Psoas muscle (tissue), 8 donors: ENCODE data around the gene DMBX1. TPM values are rescaled to one million over a fixed set of nuclear protein-coding genes. Genes with fewer than 3 reads are reported as not detected.

Experiments
- ATAC-seq, 4 donors: fragments of 200-7000 bp; cut with Tn5 transposase; one replicate each; pipeline ENCODE4 v1.9.1; 2020; ENCODE audit warnings: moderate library complexity in 3 of 4, mild to moderate bottlenecking in 2 of 4
- DNase-seq, 2 donors: peaks; one replicate each; pipeline ENCODE4 v3.0.0-alpha.2; 2020
- H3K27ac ChIP-seq: fragments of 200-600 bp; one replicate; pipeline ENCODE4 v1.8.0; 2022
- H3K27me3 ChIP-seq, 3 donors: fragments of 200-600 bp in 1 of 3; one replicate each; pipeline versions ENCODE4 v1.6.1 to v1.8.0; 2013 to 2022; ENCODE audit warnings: low read length in 2 of 3, mild to moderate bottlenecking in 2 of 3, moderate library complexity in 1 of 3; ENCODE audit not compliant: insufficient read depth in 3 of 3
- H3K36me3 ChIP-seq, 2 donors: fragments of 200-600 bp in 1 of 2; one replicate each; pipeline versions ENCODE4 v1.6.1 to v1.8.0; 2013 to 2022; ENCODE audit warnings: low read depth in 1 of 2, mild to moderate bottlenecking in 1 of 2, moderate library complexity in 1 of 2; ENCODE audit not compliant: insufficient read depth in 1 of 2
- H3K4me1 ChIP-seq: fragments of 200-600 bp; one replicate; pipeline ENCODE4 v1.8.0; 2022
- H3K4me3 ChIP-seq: fragments of 200-600 bp; one replicate; pipeline ENCODE4 v1.8.0; 2022; ENCODE audit warnings: mild to moderate bottlenecking
- H3K9me3 ChIP-seq: fragments of 200-600 bp; one replicate; pipeline ENCODE4 v1.8.0; 2022
- CTCF ChIP-seq: fragments of 200-600 bp; IDR thresholded peaks from one replicate; pipeline ENCODE4 v1.8.0; 2022; ENCODE audit warnings: antibody characterized with exemption
- WGBS, 3 donors: extraction: QIAGEN DNeasy Blood & Tissue Kit; methylation state at CpG; one replicate each; pipeline versions ENCODE4 v1.1.6 to v1.1.7; 2013; 5-methylcytosine and 5-hydroxymethylcytosine counted together
- intact Hi-C, 2 donors: fragments of 100-400 bp; cut with DNase I; formaldehyde crosslinking; loops; one replicate each; pipeline versions ENCODE4 v1.11.0 to v1.14.2; 2022
- polyA plus RNA-seq, 3 donors: library from polyadenylated mRNA; stranded (reverse); fragments of 200-250 nt; gene quantifications; one replicate each; pipeline ENCODE4 v1.2.3, GENCODE V29; 2013
- total RNA-seq, 4 donors: library from RNA; stranded (reverse); fragmentation: NEBNext Ultra II Directional in 2 of 4; extraction: Animal tissue kit (Norgen Biotek cat#: 25700) in 2 of 4; gene quantifications; one replicate each; pipeline versions ENCODE4 v1.2.1 to v1.2.4, GENCODE V29; 2021 to 2023
- donor health status: healthy with polysubstance abuse.
- donor health status: DM: no; HTN: no; CAD: no; lungs with moderate emphysema.
- donor health status: Bipolar disorder and iron deficiency.
- donor health status: healthy.
- donor health status: DM: yes; HTN: yes; CAD: no.
- donor health status: DM: no; HTN: no; CAD: no.
- donor health status: DM: no; HTN: no; CAD: no.
- donor health status: DM: yes; HTN: yes; CAD: no.

Gene DMBX1
- total and polyA plus RNA-seq, 7 donors, result not detected

GRCh38 chr1:46497665-46498064 lies 8.0 kb downstream of the DMBX1 start:
- H3K36me3 ChIP-seq, result no peaks in the 10 kb centered on the region
- DNase-seq (peak in 1 of 2 donors; percentile 17), ATAC-seq (no peak)
- 90 to 92% (median 92%) methylated on average over 19 of the region's 19 CpGs for WGBS, 3 donors
- intact Hi-C loops, result no loop called here
- peaks cover 0 to 26% (median 10%) of the 10 kb centered on the region in 3 donors for H3K27me3 ChIP-seq
- H3K27ac ChIP-seq, result no peak overlapping the region
- no peak overlapping the region for H3K4me3 ChIP-seq
- H3K9me3 ChIP-seq, result no peaks in the 10 kb centered on the region
- no peak for TF ChIP-seq CTCF
- no peaks in the 10 kb centered on the region for H3K4me1 ChIP-seq

DNA sequence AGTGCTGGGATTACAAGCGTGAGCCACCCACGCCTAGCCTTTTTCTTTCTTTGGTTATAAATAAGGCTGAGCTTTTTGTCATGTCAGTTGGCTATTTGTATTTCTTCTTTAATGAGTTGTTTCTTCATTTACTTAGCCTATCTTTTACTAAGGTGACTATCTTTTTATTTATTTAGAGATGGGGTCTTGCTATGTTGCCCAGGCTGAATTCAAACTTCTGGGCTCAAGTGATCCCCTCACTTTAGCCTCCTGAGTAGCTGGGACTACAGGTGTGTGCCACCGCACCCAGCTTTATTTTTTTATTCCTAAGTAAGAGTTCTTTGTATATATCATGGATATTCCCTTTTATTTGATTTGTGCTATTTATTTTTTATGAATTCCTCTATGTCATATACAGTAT lies 11.9 kb downstream of the DMBX1 start:
- ATAC-seq (no peak), DNase-seq (no peak)
- H3K4me1 ChIP-seq, result no peaks in the 10 kb centered on the region
- intact Hi-C loops, result no loop called here
- H3K36me3 ChIP-seq, result no peaks in the 10 kb centered on the region
- peaks cover 0 to 10% (median 0%) of the 10 kb centered on the region in 3 donors for H3K27me3 ChIP-seq
- H3K27ac ChIP-seq, result no peak overlapping the region
- WGBS, 3 donors, result 87 to 91% (median 87%) methylated on average over 3 of the region's 3 CpGs
- H3K9me3 ChIP-seq, result no peaks in the 10 kb centered on the region
- no peak for TF ChIP-seq CTCF
- no peak overlapping the region for H3K4me3 ChIP-seq

GRCh38 chr1:46503421-46503820 lies 13.8 kb downstream of the DMBX1 start:
- no peak overlapping the region for H3K4me3 ChIP-seq
- H3K27ac ChIP-seq, result no peak overlapping the region
- TF ChIP-seq CTCF, result no peak
- no peaks in the 10 kb centered on the region for H3K4me1 ChIP-seq
- H3K9me3 ChIP-seq, result no peaks in the 10 kb centered on the region
- ATAC-seq (no peak), DNase-seq (no peak)
- 59 to 68% (median 67%) methylated on average over 4 of the region's 4 CpGs for WGBS, 3 donors
- H3K27me3 ChIP-seq, result peaks cover 0 to 10% (median 2%) of the 10 kb centered on the region in 3 donors
- intact Hi-C loops, result no loop called here
- H3K36me3 ChIP-seq, result no peaks in the 10 kb centered on the region

- peak in 1 of 2 donors; percentile 32 for DNase-seq
- Histone ChIP-seq H3K4me1 (no peaks in the 10 kb centered on the region), H3K36me3 (no peaks in the 10 kb centered on the region), H3K27ac (no peak overlapping the region), H3K27me3 (peaks cover 0 to 10% (median 2%) of the 10 kb centered on the region in 3 donors), H3K4me3 (no peak overlapping the region), H3K9me3 (no peaks in the 10 kb centered on the region)
- TF ChIP-seq CTCF, result no peak
- intact Hi-C loops, result no loop called here
- WGBS, 3 donors, result 73 to 83% (median 78%) methylated on average over 17 of the region's 17 CpGs
- ATAC-seq, result no peak
Measured at GRCh38 chr1:46506470-46507219, 17.0 kb downstream of the DMBX1 start.

- Histone ChIP-seq H3K4me3 (no peak overlapping the region), H3K27ac (no peak overlapping the region), H3K4me1 (no peaks in the 10 kb centered on the region), H3K36me3 (no peaks in the 10 kb centered on the region), H3K27me3 (peaks cover 0 to 2% (median under 1%) of the 10 kb centered on the region in 3 donors), H3K9me3 (no peaks in the 10 kb centered on the region)
- intact Hi-C loops, result no loop called here
- ATAC-seq, result no peak
- no peak for TF ChIP-seq CTCF
- no peak for DNase-seq
- 78 to 79% (median 79%) methylated on average over 5 of the region's 5 CpGs for WGBS, 3 donors
Measured at GRCh38 chr1:46508757-46509156, 19.1 kb downstream of the DMBX1 start.
